ENCODE results near the gene SLC25A4.

DNA sequence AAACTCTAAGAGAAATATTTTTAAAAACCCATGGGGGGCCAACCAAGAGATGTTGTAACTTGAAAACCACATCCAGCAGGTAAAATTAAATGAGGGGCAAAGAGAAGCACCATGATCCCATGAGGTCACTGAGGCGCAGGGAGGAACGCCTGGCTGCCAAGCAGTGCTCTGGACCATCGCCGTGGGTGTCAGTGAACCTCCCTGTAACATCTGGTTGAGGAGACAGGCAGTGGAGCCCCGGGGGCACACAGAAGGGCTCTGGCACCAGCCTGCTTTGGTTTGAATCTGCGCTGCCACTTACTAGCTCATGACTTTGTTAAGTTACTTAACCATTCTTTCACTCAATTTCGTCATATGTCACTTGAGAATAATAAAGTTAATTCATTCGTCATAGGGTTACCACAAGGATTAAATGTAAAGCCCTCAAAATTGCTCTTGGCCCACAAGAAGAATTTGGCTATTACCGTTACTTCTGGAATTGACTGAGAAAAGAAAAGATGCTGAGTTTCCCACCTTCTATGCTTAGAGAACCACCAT, 41.6 kb upstream of the SLC25A4 start:
- TF ChIP-seq CTCF (conservative IDR thresholded peaks at IDR 0.05; ENCODE audit: low read depth, low read length) (no peak), EZH2 (IDR thresholded peaks at IDR 0.05; ENCODE audit: borderline replicate concordance, low read depth, low read length, poor library complexity, severe bottlenecking) (no peak)

Measured in A673 (cell line).